Measurements from ENCODE around the gene ROGDI. TPM values are rescaled to one million over a fixed set of nuclear protein-coding genes. Genes with fewer than 3 reads are reported as not detected.

ROGDI gene
- total and polyA plus RNA-seq, 9 donors: 8.5 to 17.0 (median 14.7) TPM

GRCh38 chr16:4837733-4838501, 35.5 kb upstream of the ROGDI start:
- Histone ChIP-seq H3K27me3 (ENCODE audit: control insufficient read depth, insufficient read depth, low read length) (no peaks in the 10 kb centered on the region), H3K4me1 (ENCODE audit: control insufficient read depth, insufficient read depth, low read length) (no peaks in the 10 kb centered on the region), H3K27ac (ENCODE audit: low read length) (no peak overlapping the region), H3K9me3 (replicated peaks; ENCODE audit: control insufficient read depth, low read depth, low read length) (no peaks in the 10 kb centered on the region), H3K36me3 (ENCODE audit: control insufficient read depth, insufficient read depth, low read length) (peaks cover 69% of the 10 kb centered on the region), H3K4me3 (ENCODE audit: low read length) (no peak overlapping the region)
- 97% methylated on average over 6 of the region's 13 CpGs for WGBS (ENCODE audit: insufficient coverage)
- no peak for DNase-seq

DNA sequence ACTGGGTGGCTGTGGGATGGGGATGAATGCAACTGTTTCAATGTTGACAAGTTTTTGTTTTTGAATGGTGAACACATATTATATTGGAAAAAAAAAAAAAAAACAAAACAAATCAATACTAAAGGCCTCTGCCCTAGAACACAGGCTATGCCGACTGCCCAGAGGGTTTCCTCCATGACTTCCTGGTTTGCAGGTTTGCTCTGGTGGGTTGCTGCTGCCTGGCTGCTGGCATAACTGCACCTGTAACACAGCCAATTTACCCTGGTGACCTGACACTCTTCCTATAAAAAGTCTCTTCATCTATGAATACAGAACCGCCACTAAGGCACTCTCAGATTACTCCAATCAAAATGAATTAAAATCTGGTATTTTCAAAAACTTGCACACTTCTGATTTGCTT, 34.3 kb upstream of the ROGDI start:
- 87% methylated on average over 2 of the region's 2 CpGs for WGBS (ENCODE audit: insufficient coverage)
- Histone ChIP-seq H3K4me1 (ENCODE audit: control insufficient read depth, insufficient read depth, low read length) (no peaks in the 10 kb centered on the region), H3K9me3 (replicated peaks; ENCODE audit: control insufficient read depth, low read depth, low read length) (no peaks in the 10 kb centered on the region), H3K27me3 (ENCODE audit: control insufficient read depth, insufficient read depth, low read length) (no peaks in the 10 kb centered on the region), H3K36me3 (ENCODE audit: control insufficient read depth, insufficient read depth, low read length) (peaks cover 70% of the 10 kb centered on the region), H3K4me3 (ENCODE audit: low read length) (no peak overlapping the region), H3K27ac (ENCODE audit: low read length) (no peak overlapping the region)
- no peak for DNase-seq

- no peaks in the 10 kb centered on the region for H3K4me1 ChIP-seq (ENCODE audit: control insufficient read depth, insufficient read depth, low read length)
- no CpG with 5 or more reads among the region's 1 CpG for WGBS (ENCODE audit: insufficient coverage)
These were observed 31.2 kb upstream of the ROGDI start for GRCh38 chr16:4833584-4833983.

DNA sequence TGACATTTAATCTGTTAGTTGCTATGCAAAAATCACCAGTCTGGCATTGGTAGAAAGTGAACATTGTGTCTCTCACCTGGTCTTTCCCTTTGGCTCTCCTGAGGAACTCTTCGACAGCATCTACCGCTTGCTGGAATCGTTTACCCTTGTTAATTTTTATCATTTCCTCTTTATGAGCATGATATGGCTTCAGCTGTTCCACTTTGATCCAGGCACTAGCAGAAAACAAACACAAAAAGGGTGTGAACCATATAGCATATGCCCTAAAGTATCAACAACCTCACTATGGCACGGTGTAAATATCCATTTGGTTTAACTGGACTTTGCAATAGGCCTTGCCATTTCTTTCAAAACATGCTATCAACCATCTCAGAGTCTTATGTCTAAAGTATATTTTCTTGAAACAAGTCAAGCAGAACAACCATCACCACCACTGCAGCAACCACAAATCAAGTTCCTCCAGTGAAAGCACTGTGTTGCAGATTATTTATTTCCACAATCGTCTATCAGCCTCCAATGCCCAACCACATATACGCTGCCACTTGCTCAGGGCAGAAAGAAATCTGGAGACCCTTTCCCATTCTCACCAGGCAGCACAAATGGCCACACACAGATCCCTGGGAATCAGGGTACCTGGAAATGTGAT, 30.4 kb upstream of the ROGDI start:
- Histone ChIP-seq H3K36me3 (ENCODE audit: control insufficient read depth, insufficient read depth, low read length) (peaks cover 69% of the 10 kb centered on the region), H3K4me3 (ENCODE audit: low read length) (no peak overlapping the region), H3K4me1 (ENCODE audit: control insufficient read depth, insufficient read depth, low read length) (no peaks in the 10 kb centered on the region), H3K27me3 (ENCODE audit: control insufficient read depth, insufficient read depth, low read length) (no peaks in the 10 kb centered on the region), H3K9me3 (replicated peaks; ENCODE audit: control insufficient read depth, low read depth, low read length) (no peaks in the 10 kb centered on the region), H3K27ac (ENCODE audit: low read length) (no peak overlapping the region)
- DNase-seq: no peak
- WGBS (ENCODE audit: insufficient coverage): 97% methylated on average over 4 of the region's 6 CpGs

More at GRCh38 chr16:4833584-4833983, 31.2 kb upstream of the ROGDI start:
- no peak for DNase-seq
- H3K27ac ChIP-seq (ENCODE audit: low read length): no peak overlapping the region
- no peak overlapping the region for H3K4me3 ChIP-seq (ENCODE audit: low read length)
- peaks cover 69% of the 10 kb centered on the region for H3K36me3 ChIP-seq (ENCODE audit: control insufficient read depth, insufficient read depth, low read length)
- H3K9me3 ChIP-seq (replicated peaks; ENCODE audit: control insufficient read depth, low read depth, low read length): no peaks in the 10 kb centered on the region
- H3K27me3 ChIP-seq (ENCODE audit: control insufficient read depth, insufficient read depth, low read length): no peaks in the 10 kb centered on the region

GRCh38 chr16:4831616-4832015, 29.2 kb upstream of the ROGDI start:
- Histone ChIP-seq H3K4me3 (ENCODE audit: low read length) (no peak overlapping the region), H3K27ac (ENCODE audit: low read length) (no peak overlapping the region), H3K36me3 (ENCODE audit: control insufficient read depth, insufficient read depth, low read length) (peaks cover 72% of the 10 kb centered on the region), H3K4me1 (ENCODE audit: control insufficient read depth, insufficient read depth, low read length) (no peaks in the 10 kb centered on the region), H3K27me3 (ENCODE audit: control insufficient read depth, insufficient read depth, low read length) (no peaks in the 10 kb centered on the region), H3K9me3 (replicated peaks; ENCODE audit: control insufficient read depth, low read depth, low read length) (no peaks in the 10 kb centered on the region)
- 98% methylated on average over 6 of the region's 8 CpGs for WGBS (ENCODE audit: insufficient coverage)
- no peak for DNase-seq

GRCh38 chr16:4830408-4830807, 28.0 kb upstream of the ROGDI start:
- Histone ChIP-seq H3K4me1 (ENCODE audit: control insufficient read depth, insufficient read depth, low read length) (no peaks in the 10 kb centered on the region), H3K36me3 (ENCODE audit: control insufficient read depth, insufficient read depth, low read length) (peaks cover 74% of the 10 kb centered on the region), H3K4me3 (ENCODE audit: low read length) (no peak overlapping the region), H3K27me3 (ENCODE audit: control insufficient read depth, insufficient read depth, low read length) (no peaks in the 10 kb centered on the region), H3K27ac (ENCODE audit: low read length) (no peak overlapping the region), H3K9me3 (replicated peaks; ENCODE audit: control insufficient read depth, low read depth, low read length) (no peaks in the 10 kb centered on the region)
- DNase-seq: no peak
- WGBS (ENCODE audit: insufficient coverage): 95% methylated on average over 7 of the region's 7 CpGs

DNA sequence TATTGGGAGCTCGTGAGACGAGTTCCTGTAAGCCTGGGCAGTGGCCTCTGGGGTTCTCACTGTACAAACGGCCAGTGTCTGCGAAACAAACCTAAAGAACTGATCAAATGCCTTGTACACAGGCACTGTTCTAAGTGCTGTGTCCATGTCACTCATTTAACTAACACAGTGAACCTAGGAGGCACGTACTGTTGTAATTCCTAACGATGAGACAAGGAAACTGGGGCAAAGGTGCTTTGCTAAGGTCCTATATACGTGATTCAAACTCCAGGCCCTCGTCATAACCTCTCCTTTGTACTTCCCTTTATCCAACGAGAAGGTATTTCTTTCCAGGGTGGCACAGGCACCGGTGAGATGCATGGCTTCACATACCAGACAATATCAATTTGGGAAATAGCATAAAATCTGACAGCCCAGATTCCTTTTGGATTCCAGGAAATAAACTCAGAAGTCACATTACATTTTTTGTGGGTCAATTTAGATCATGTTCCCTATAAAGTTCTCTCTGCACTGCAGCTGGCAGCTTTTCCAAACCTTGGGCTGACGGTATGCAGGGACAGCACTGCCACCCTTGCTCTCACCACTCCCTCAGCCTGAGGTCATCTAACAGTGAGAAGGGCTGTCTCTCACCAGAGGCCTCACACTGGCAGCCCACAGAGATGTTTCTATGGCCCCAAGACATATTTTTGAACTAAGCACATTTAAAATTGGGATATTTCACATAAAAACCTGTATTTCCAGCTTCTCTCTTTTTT, 26.3 kb upstream of the ROGDI start:
- WGBS (ENCODE audit: insufficient coverage): 90% methylated on average over 9 of the region's 11 CpGs
- Histone ChIP-seq H3K36me3 (ENCODE audit: control insufficient read depth, insufficient read depth, low read length) (peaks cover 80% of the 10 kb centered on the region), H3K9me3 (replicated peaks; ENCODE audit: control insufficient read depth, low read depth, low read length) (no peaks in the 10 kb centered on the region), H3K27me3 (ENCODE audit: control insufficient read depth, insufficient read depth, low read length) (no peaks in the 10 kb centered on the region), H3K4me1 (ENCODE audit: control insufficient read depth, insufficient read depth, low read length) (no peaks in the 10 kb centered on the region), H3K4me3 (ENCODE audit: low read length) (no peak overlapping the region), H3K27ac (ENCODE audit: low read length) (no peak overlapping the region)
- DNase-seq: no peak

GRCh38 chr16:4826980-4827379, 24.5 kb upstream of the ROGDI start:
- Histone ChIP-seq H3K36me3 (ENCODE audit: control insufficient read depth, insufficient read depth, low read length) (peaks cover 84% of the 10 kb centered on the region), H3K4me1 (ENCODE audit: control insufficient read depth, insufficient read depth, low read length) (no peaks in the 10 kb centered on the region), H3K27me3 (ENCODE audit: control insufficient read depth, insufficient read depth, low read length) (no peaks in the 10 kb centered on the region), H3K9me3 (replicated peaks; ENCODE audit: control insufficient read depth, low read depth, low read length) (no peaks in the 10 kb centered on the region), H3K27ac (ENCODE audit: low read length) (no peak overlapping the region), H3K4me3 (ENCODE audit: low read length) (no peak overlapping the region)
- 86% methylated on average over 7 of the region's 10 CpGs for WGBS (ENCODE audit: insufficient coverage)
- no peak for DNase-seq

DNA sequence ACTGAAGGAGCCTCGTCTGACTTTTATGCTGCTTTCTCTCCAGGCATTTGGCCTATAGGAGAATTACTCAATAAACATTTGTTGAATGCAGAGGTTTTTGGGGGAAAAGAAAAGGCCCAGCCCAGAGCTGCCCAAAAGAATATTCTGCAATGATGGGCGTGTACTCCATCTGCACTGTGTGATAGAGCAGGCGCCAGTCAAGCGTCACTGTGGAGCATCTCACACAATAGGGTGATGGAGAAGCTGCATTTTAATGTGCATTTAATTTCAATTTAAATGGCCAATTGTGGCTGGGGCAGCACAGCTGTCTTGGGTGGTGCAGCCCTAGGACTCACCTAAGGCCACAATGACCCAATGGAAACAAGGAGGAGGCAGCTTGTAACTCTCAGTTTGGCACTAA, 24.1 kb upstream of the ROGDI start:
- H3K4me1 ChIP-seq (ENCODE audit: control insufficient read depth, insufficient read depth, low read length): no peaks in the 10 kb centered on the region

GRCh38 chr16:4825196-4825595, 22.8 kb upstream of the ROGDI start:
- no peaks in the 10 kb centered on the region for H3K27me3 ChIP-seq (ENCODE audit: control insufficient read depth, insufficient read depth, low read length)
- 93% methylated on average over 6 of the region's 8 CpGs for WGBS (ENCODE audit: insufficient coverage)
- DNase-seq: no peak
- H3K4me1 ChIP-seq (ENCODE audit: control insufficient read depth, insufficient read depth, low read length): no peaks in the 10 kb centered on the region
- H3K4me3 ChIP-seq (ENCODE audit: low read length): no peak overlapping the region
- peaks cover 83% of the 10 kb centered on the region for H3K36me3 ChIP-seq (ENCODE audit: control insufficient read depth, insufficient read depth, low read length)
- H3K27ac ChIP-seq (ENCODE audit: low read length): no peak overlapping the region
- no peaks in the 10 kb centered on the region for H3K9me3 ChIP-seq (replicated peaks; ENCODE audit: control insufficient read depth, low read depth, low read length)

More for the DNA sequence above, 24.1 kb upstream of the ROGDI start:
- WGBS (ENCODE audit: insufficient coverage): 100% methylated on average over 3 of the region's 4 CpGs
- DNase-seq: no peak
- Histone ChIP-seq H3K27ac (ENCODE audit: low read length) (no peak overlapping the region), H3K27me3 (ENCODE audit: control insufficient read depth, insufficient read depth, low read length) (no peaks in the 10 kb centered on the region), H3K9me3 (replicated peaks; ENCODE audit: control insufficient read depth, low read depth, low read length) (no peaks in the 10 kb centered on the region), H3K36me3 (ENCODE audit: control insufficient read depth, insufficient read depth, low read length) (peaks cover 84% of the 10 kb centered on the region), H3K4me3 (ENCODE audit: low read length) (no peak overlapping the region)
